Measurements from ENCODE around the gene SLC35B4. TPM values are rescaled to one million over a fixed set of nuclear protein-coding genes. Genes with fewer than 3 reads are reported as not detected.

The SLC35B4 gene
- total RNA-seq, 4 donors from 2014 or later: 3.7 to 8.6 (median 7.0) TPM

DNA sequence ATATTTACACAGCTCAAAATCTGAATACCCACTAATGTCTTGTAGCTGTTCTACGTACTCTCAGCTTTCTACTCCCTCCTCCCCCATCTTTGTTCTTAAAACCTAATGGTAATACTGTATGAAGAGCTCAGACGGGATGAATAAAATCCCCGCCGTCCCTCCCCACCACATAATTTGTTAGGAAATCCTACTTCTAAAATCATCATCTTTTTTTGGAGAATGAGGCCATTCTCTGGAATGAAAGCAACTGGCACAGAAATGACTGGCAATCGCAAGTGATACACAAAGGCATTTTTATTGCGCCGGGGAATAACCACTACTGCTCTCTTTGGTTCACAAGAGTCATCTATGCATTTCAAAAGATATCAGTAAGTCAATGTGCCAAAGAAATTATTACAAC is 27.3 kb downstream of the SLC35B4 start:
- no peaks in the 10 kb centered on the region for H3K9me3 ChIP-seq
- intact Hi-C loops (cut with DNase I): no loop called here
- 74 to 83% methylated on average over 7 of the region's 7 CpGs for WGBS, 2 donors
- TF ChIP-seq CTCF (IDR thresholded peaks at IDR 0.05) (no peak), POLR2A (IDR thresholded peaks at IDR 0.05) (no peak)
- DNase-seq: no peak
- H3K27ac ChIP-seq: no peak overlapping the region
- peaks cover 1 to 14% (median 4%) of the 10 kb centered on the region in 3 donors for H3K36me3 ChIP-seq
- no peaks in the 10 kb centered on the region for H3K27me3 ChIP-seq
- H3K4me3 ChIP-seq: no peak overlapping the region
- peaks cover 0 to 12% (median 0%) of the 10 kb centered on the region in 3 donors for H3K4me1 ChIP-seq

DNA sequence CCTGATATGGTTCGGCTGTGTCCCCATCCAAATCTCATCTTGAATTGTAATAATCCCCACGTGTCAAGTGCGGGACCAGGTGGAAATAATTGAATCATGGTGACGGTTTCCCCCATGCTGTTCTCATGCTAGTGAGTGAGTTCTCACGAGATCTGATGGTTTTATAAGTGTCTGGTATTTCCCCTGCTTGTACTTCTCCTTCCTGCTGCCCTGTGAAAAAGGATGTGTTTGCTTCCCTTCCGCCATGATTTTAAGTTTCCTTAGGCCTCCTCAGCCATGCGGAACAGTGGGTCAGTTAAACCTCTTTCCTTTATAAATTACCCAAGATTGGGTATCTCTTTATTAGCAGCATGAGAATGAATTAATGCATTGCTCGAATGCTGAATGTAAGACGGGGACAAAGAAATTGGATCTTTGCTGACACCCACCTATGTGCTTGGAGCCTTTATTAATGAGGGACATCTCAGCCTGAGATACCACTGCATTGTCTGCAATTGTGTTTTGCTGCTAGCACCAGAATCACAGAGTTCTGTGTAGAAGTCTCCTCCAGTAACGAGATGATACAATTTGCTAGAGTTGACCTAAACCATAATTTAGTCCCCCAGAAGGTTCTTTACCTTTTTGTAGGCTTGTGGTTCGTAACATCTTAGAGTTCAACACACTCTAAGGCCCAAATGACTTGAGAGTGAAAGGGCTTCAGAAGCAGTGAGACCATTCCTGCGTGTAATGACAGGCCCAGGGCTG is 28.6 kb downstream of the SLC35B4 start:
- Histone ChIP-seq H3K27me3 (peaks cover 0 to 5% (median 0%) of the 10 kb centered on the region in 4 donors), H3K36me3 (peaks cover 0 to under 1% (median 0%) of the 10 kb centered on the region in 3 donors), H3K4me3 (no peak overlapping the region), H3K4me1 (peaks cover 0 to 12% (median 0%) of the 10 kb centered on the region in 3 donors), H3K27ac (no peak overlapping the region), H3K9me3 (no peaks in the 10 kb centered on the region)
- WGBS, 2 donors: 62 to 71% methylated on average over 12 of the region's 12 CpGs
- intact Hi-C loops (cut with DNase I): no loop called here
- TF ChIP-seq POLR2A (IDR thresholded peaks at IDR 0.05): no peak
- no peak for DNase-seq

- WGBS, 2 donors: 79% methylated on average over 3 of the region's 3 CpGs
- Histone ChIP-seq H3K27me3 (peaks cover 0 to 15% (median 0%) of the 10 kb centered on the region in 4 donors), H3K4me3 (no peak overlapping the region), H3K9me3 (no peaks in the 10 kb centered on the region), H3K4me1 (peaks cover 0 to 6% (median 0%) of the 10 kb centered on the region in 3 donors), H3K36me3 (no peaks in the 10 kb centered on the region), H3K27ac (no peak overlapping the region)
- TF ChIP-seq CTCF (IDR thresholded peaks at IDR 0.05) (no peak), POLR2A (IDR thresholded peaks at IDR 0.05) (no peak)
- intact Hi-C loops (cut with DNase I): no loop called here
- DNase-seq: no peak
These were observed 31.8 kb downstream of the SLC35B4 start for GRCh38 chr7:134284952-134285351.

GRCh38 chr7:134284011-134284410 is 32.7 kb downstream of the SLC35B4 start:
- Histone ChIP-seq H3K4me1 (peaks cover 0 to 4% (median 0%) of the 10 kb centered on the region in 3 donors), H3K27ac (no peak overlapping the region), H3K4me3 (no peak overlapping the region), H3K36me3 (no peaks in the 10 kb centered on the region), H3K27me3 (peaks cover 0 to 15% (median 0%) of the 10 kb centered on the region in 4 donors), H3K9me3 (no peaks in the 10 kb centered on the region)
- DNase-seq: no peak
- TF ChIP-seq CTCF (IDR thresholded peaks at IDR 0.05) (no peak), POLR2A (IDR thresholded peaks at IDR 0.05) (no peak)
- intact Hi-C loops (cut with DNase I): no loop called here
- WGBS, 2 donors: 54 to 55% methylated on average over 6 of the region's 6 CpGs

- WGBS, 2 donors: 75 to 80% methylated on average over 2 of the region's 2 CpGs
- H3K4me3 ChIP-seq: no peak overlapping the region
- no peak for TF ChIP-seq CTCF (IDR thresholded peaks at IDR 0.05)
- TF ChIP-seq POLR2A (IDR thresholded peaks at IDR 0.05): no peak
- no peaks in the 10 kb centered on the region for H3K36me3 ChIP-seq
- H3K27ac ChIP-seq: no peak overlapping the region
- intact Hi-C loops (cut with DNase I): no loop called here
- peaks cover 0 to 15% (median 0%) of the 10 kb centered on the region in 4 donors for H3K27me3 ChIP-seq
- H3K9me3 ChIP-seq: no peaks in the 10 kb centered on the region
- H3K4me1 ChIP-seq: no peaks in the 10 kb centered on the region
- DNase-seq: no peak
These were observed 36.2 kb downstream of the SLC35B4 start for GRCh38 chr7:134280508-134280907.
